ENCODE results near the gene CACNA2D2. TPM values are rescaled to one million over a fixed set of nuclear protein-coding genes. Genes with fewer than 3 reads are reported as not detected.
A peak's percentile ranks its signal among the peaks of the same experiment; 100 is the strongest.

Gene CACNA2D2
- total RNA-seq, 1 donor from 2014 or later: 4.3 TPM

GRCh38 chr3:50358911-50359759, 144.3 kb downstream of the CACNA2D2 start, which contains the start of gene TMEM115:
TSS of gene TMEM115 (minus strand) at chr3:50359521. CDS start at chr3:50359063, 458 bp downstream.
- Mint-ChIP-seq H3K4me3 (peak within 1 kb of the TSS; percentile 95), H3K4me1 (peaks cover 39% of the 10 kb centered on the region), H3K36me3 (peaks cover 7% of the 10 kb centered on the region), H3K27me3 (ENCODE audit: insufficient read depth, low read depth) (peaks cover 6% of the 10 kb centered on the region), H3K9me3 (no peaks in the 10 kb centered on the region), H3K27ac (peak within 1 kb of the TSS; percentile 83)
- Histone ChIP-seq H3K4me3 (peak within 1 kb of the TSS; percentile 79), H3K4me2 (peak within 1 kb of the TSS; percentile 92), H3K79me2 (ENCODE audit: low read depth) (peaks cover 36% of the 10 kb centered on the region), H3K36me3 (no peaks in the 10 kb centered on the region), H3K9ac (peak within 1 kb of the TSS; percentile 96), H3K27ac (no peak within 1 kb of the TSS), H2AFZ (replicated peaks) (peak within 1 kb of the TSS; percentile 93), H3K27me3 (peaks cover 7% of the 10 kb centered on the region), H3F3A (ENCODE audit: low read depth) (no peaks in the 10 kb centered on the region), H3K9me3 (ENCODE audit: low read depth) (no peaks in the 10 kb centered on the region), H4K20me1 (ENCODE audit: low read depth) (peaks cover 38% of the 10 kb centered on the region), H3K4me1 (peaks cover 17% of the 10 kb centered on the region)
- TF ChIP-seq EZH2phosphoT487 (IDR thresholded peaks at IDR 0.05): no peak
- no peak for TF ChIP-seq EZH2 (IDR thresholded peaks at IDR 0.05)
- no peak for TF ChIP-seq CTCF (IDR thresholded peaks at IDR 0.05)
- peak; percentile 98 for DNase-seq (ENCODE audit: low spot score)

GRCh38 chr3:50358355-50358910, 145.0 kb downstream of the CACNA2D2 start:
- Histone ChIP-seq H4K20me1 (ENCODE audit: low read depth) (peaks cover 38% of the 10 kb centered on the region), H2AFZ (replicated peaks) (no peak overlapping the region), H3F3A (ENCODE audit: low read depth) (no peaks in the 10 kb centered on the region), H3K27me3 (peaks cover 2% of the 10 kb centered on the region), H3K4me3 (peak overlapping the region; percentile 79), H3K9me3 (ENCODE audit: low read depth) (no peaks in the 10 kb centered on the region), H3K4me2 (peak overlapping the region; percentile 92), H3K36me3 (no peaks in the 10 kb centered on the region), H3K4me1 (peaks cover 17% of the 10 kb centered on the region), H3K27ac (no peak overlapping the region), H3K79me2 (ENCODE audit: low read depth) (peaks cover 36% of the 10 kb centered on the region), H3K9ac (peak overlapping the region; percentile 96)
- Mint-ChIP-seq H3K27ac (peak overlapping the region; percentile 79), H3K4me3 (peak overlapping the region; percentile 95), H3K27me3 (ENCODE audit: insufficient read depth, low read depth) (peaks cover 7% of the 10 kb centered on the region), H3K36me3 (peaks cover 7% of the 10 kb centered on the region), H3K9me3 (no peaks in the 10 kb centered on the region), H3K4me1 (peaks cover 38% of the 10 kb centered on the region)
- DNase-seq (ENCODE audit: low spot score): no peak
- no peak for TF ChIP-seq EZH2phosphoT487 (IDR thresholded peaks at IDR 0.05)
- TF ChIP-seq CTCF (IDR thresholded peaks at IDR 0.05): no peak
- no peak for TF ChIP-seq EZH2 (IDR thresholded peaks at IDR 0.05)

GRCh38 chr3:50357481-50357880, 146.0 kb downstream of the CACNA2D2 start:
- peak overlapping the region; percentile 95 for H3K4me3 Mint-ChIP-seq
- TF ChIP-seq CTCF (IDR thresholded peaks at IDR 0.05) (no peak), EZH2 (IDR thresholded peaks at IDR 0.05) (no peak), EZH2phosphoT487 (IDR thresholded peaks at IDR 0.05) (no peak)

More at GRCh38 chr3:50357481-50357880, 146.0 kb downstream of the CACNA2D2 start:
- H3K9me3 Mint-ChIP-seq: no peaks in the 10 kb centered on the region
- Histone ChIP-seq H3K4me2 (peak overlapping the region; percentile 92), H4K20me1 (ENCODE audit: low read depth) (peaks cover 38% of the 10 kb centered on the region), H3K4me3 (peak overlapping the region; percentile 79), H3K9ac (peak overlapping the region; percentile 96), H2AFZ (replicated peaks) (no peak overlapping the region), H3K36me3 (no peaks in the 10 kb centered on the region), H3K9me3 (ENCODE audit: low read depth) (no peaks in the 10 kb centered on the region), H3K79me2 (ENCODE audit: low read depth) (peaks cover 36% of the 10 kb centered on the region), H3F3A (ENCODE audit: low read depth) (peaks cover 7% of the 10 kb centered on the region), H3K27me3 (no peaks in the 10 kb centered on the region), H3K27ac (no peak overlapping the region), H3K4me1 (peaks cover 17% of the 10 kb centered on the region)
- DNase-seq (ENCODE audit: low spot score): no peak
- H3K4me1 Mint-ChIP-seq: peaks cover 38% of the 10 kb centered on the region
- peaks cover 12% of the 10 kb centered on the region for H3K27me3 Mint-ChIP-seq (ENCODE audit: insufficient read depth, low read depth)
- peaks cover 7% of the 10 kb centered on the region for H3K36me3 Mint-ChIP-seq
- H3K27ac Mint-ChIP-seq: no peak overlapping the region

Data from neural progenitor cell (in vitro differentiated cells).